ENCODE measurements around the gene ZNF462. TPM values are rescaled to one million over a fixed set of nuclear protein-coding genes. Genes with fewer than 3 reads are reported as not detected.
"Not testable (repeated sequence)": the region's sequence is repeated elsewhere in the genome, so short reads cannot be mapped to it uniquely, and the experiment has no call there.

The ZNF462 gene
- total RNA-seq, 1 donor from 2014 or later = 8.5 TPM

GRCh38 chr9:106962615-106963363 is 99.8 kb downstream of the ZNF462 start:
- DNase-seq (ENCODE audit: low read depth, low spot score) = peak; percentile 96

GRCh38 chr9:106963684-106964083 is 100.7 kb downstream of the ZNF462 start:
- DNase-seq (ENCODE audit: low read depth, low spot score) = no peak

GRCh38 chr9:106964329-106964728 is 101.4 kb downstream of the ZNF462 start:
- DNase-seq (ENCODE audit: low read depth, low spot score) = no peak

GRCh38 chr9:106964822-106965525 is 102.0 kb downstream of the ZNF462 start:
- DNase-seq (ENCODE audit: low read depth, low spot score) = no peak

- DNase-seq (ENCODE audit: low read depth, low spot score) = no peak
Measured at GRCh38 chr9:106966481-106966880, 103.5 kb downstream of the ZNF462 start.

- DNase-seq (ENCODE audit: low read depth, low spot score) = no peak
Measured at GRCh38 chr9:106969696-106970095, 106.7 kb downstream of the ZNF462 start.

GRCh38 chr9:106970219-106970975 is 107.4 kb downstream of the ZNF462 start:
- no peak for DNase-seq (ENCODE audit: low read depth, low spot score)

GRCh38 chr9:106970976-106971457 is 108.1 kb downstream of the ZNF462 start:
- no peak for DNase-seq (ENCODE audit: low read depth, low spot score)

GRCh38 chr9:106972082-106972481 is 109.1 kb downstream of the ZNF462 start:
- no peak for DNase-seq (ENCODE audit: low read depth, low spot score)

- no peak for DNase-seq (ENCODE audit: low read depth, low spot score)
Measured at GRCh38 chr9:106974341-106974740, 111.4 kb downstream of the ZNF462 start.

- no peak for DNase-seq (ENCODE audit: low read depth, low spot score)
Measured at GRCh38 chr9:106976772-106977171, 113.8 kb downstream of the ZNF462 start.

- no peak for DNase-seq (ENCODE audit: low read depth, low spot score)
Measured at GRCh38 chr9:106980551-106981101, 117.7 kb downstream of the ZNF462 start.

- no peak for DNase-seq (ENCODE audit: low read depth, low spot score)
Measured at GRCh38 chr9:106981396-106982287, 118.7 kb downstream of the ZNF462 start.

- DNase-seq (ENCODE audit: low read depth, low spot score) = no peak
Measured at GRCh38 chr9:106982636-106983035, 119.7 kb downstream of the ZNF462 start.

GRCh38 chr9:106983346-106983745 is 120.4 kb downstream of the ZNF462 start:
- DNase-seq (ENCODE audit: low read depth, low spot score) = no peak

GRCh38 chr9:106989904-106990303 is 126.9 kb downstream of the ZNF462 start:
- not testable (repeated sequence) for DNase-seq (ENCODE audit: low read depth, low spot score)

- DNase-seq (ENCODE audit: low read depth, low spot score) = no peak
Measured at GRCh38 chr9:106992186-106992585, 129.2 kb downstream of the ZNF462 start.

GRCh38 chr9:106993603-106994002 is 130.6 kb downstream of the ZNF462 start:
- DNase-seq (ENCODE audit: low read depth, low spot score) = no peak

GRCh38 chr9:106994463-106994862 is 131.5 kb downstream of the ZNF462 start:
- no peak for DNase-seq (ENCODE audit: low read depth, low spot score)

- no peak for DNase-seq (ENCODE audit: low read depth, low spot score)
Measured at GRCh38 chr9:107000218-107000617, 137.3 kb downstream of the ZNF462 start.

- no peak for DNase-seq (ENCODE audit: low read depth, low spot score)
Measured at GRCh38 chr9:107005201-107005600, 142.2 kb downstream of the ZNF462 start.
